GM23338 (cell line): ENCODE data around the gene LRRC34. TPM values are rescaled to one million over a fixed set of nuclear protein-coding genes. Genes with fewer than 3 reads are reported as not detected.

Experiments used
- ATAC-seq: fragments of 200-7000 bp; cut with Tn5 transposase; 3 replicates; pipeline ENCODE4 v1.9.1; 2020
- DNase-seq: peaks from one replicate; pipeline ENCODE4 v3.0.0-alpha.2; 2015; ENCODE audit warnings: low spot score
- H2AFZ ChIP-seq: fragments of 200-600 bp; sonication (generic); 2 replicates; pipeline ENCODE4 v1.8.0; 2016; ENCODE audit warnings: antibody characterized with exemption, mild to moderate bottlenecking, moderate library complexity
- H3F3A ChIP-seq: fragments of 200-600 bp; sonication (generic); replicated peaks from 2 replicates; pipeline ENCODE4 v1.8.0; 2017; ENCODE audit warnings: antibody characterized with exemption, mixed run types, low read depth
- H3K27ac ChIP-seq: fragments of 200-600 bp; sonication (generic); 2 replicates; pipeline ENCODE4 v1.6.1; 2016; ENCODE audit warnings: low read depth
- H3K27me3 ChIP-seq: fragments of 200-600 bp; sonication (generic); 2 replicates; pipeline ENCODE4 v1.8.0; 2016; ENCODE audit warnings: mild to moderate bottlenecking, mixed run types, moderate library complexity; ENCODE audit not compliant: insufficient read depth
- H3K36me3 ChIP-seq: fragments of 200-600 bp; sonication (generic); 2 replicates; pipeline ENCODE4 v1.8.0; 2016; ENCODE audit warnings: mild to moderate bottlenecking; ENCODE audit not compliant: insufficient read depth
- H3K4me1 ChIP-seq: fragments of 200-600 bp; sonication (generic); 2 replicates; pipeline ENCODE4 v1.8.0; 2016; ENCODE audit warnings: mild to moderate bottlenecking, moderate library complexity; ENCODE audit not compliant: insufficient read depth
- H3K4me2 ChIP-seq: fragments of 200-600 bp; sonication (generic); 2 replicates; pipeline ENCODE4 v1.7.1; 2017; ENCODE audit warnings: mixed run types
- H3K4me3 ChIP-seq: fragments of 200-600 bp; sonication (generic); 2 replicates; pipeline ENCODE4 v1.6.1; 2016; ENCODE audit warnings: mixed run types
- H3K79me2 ChIP-seq: fragments of 200-600 bp; sonication (generic); replicated peaks from 2 replicates; pipeline ENCODE4 v1.8.0; 2017; ENCODE audit warnings: mild to moderate bottlenecking; ENCODE audit not compliant: insufficient read depth
- H3K9me2 ChIP-seq: fragments of 200-600 bp; sonication (generic); 2 replicates; pipeline ENCODE4 v1.8.0; 2017; ENCODE audit not compliant: insufficient read depth
- H4K20me1 ChIP-seq: fragments of 200-600 bp; sonication (generic); replicated peaks from 2 replicates; pipeline ENCODE4 v1.8.0; 2017; ENCODE audit warnings: mild to moderate bottlenecking; ENCODE audit not compliant: insufficient read depth
- H3K27ac Mint-ChIP-seq: 2 replicates; pipeline ENCODE4 v1.8.0; 2020; ENCODE audit warnings: inconsistent platforms, mild to moderate bottlenecking, moderate library complexity, mixed read lengths
- H3K27me3 Mint-ChIP-seq: 3 replicates; pipeline ENCODE4 v1.8.0; 2022; ENCODE audit warnings: low read depth, mild to moderate bottlenecking, moderate library complexity, mixed read lengths, inconsistent platforms; ENCODE audit not compliant: insufficient read depth, poor library complexity
- H3K36me3 Mint-ChIP-seq: 3 replicates; pipeline ENCODE4 v1.8.0; 2021; ENCODE audit warnings: low read depth, mild to moderate bottlenecking, inconsistent platforms, moderate library complexity, mixed read lengths
- H3K4me1 Mint-ChIP-seq: 3 replicates; pipeline ENCODE4 v1.8.0; 2020; ENCODE audit warnings: mild to moderate bottlenecking, inconsistent platforms, mixed read lengths
- H3K4me3 Mint-ChIP-seq: 3 replicates; pipeline ENCODE4 v1.8.0; 2021; ENCODE audit warnings: moderate library complexity, mild to moderate bottlenecking, inconsistent platforms, mixed read lengths
- H3K9me3 Mint-ChIP-seq: 3 replicates; pipeline ENCODE4 v1.8.0; 2020; ENCODE audit warnings: moderate library complexity, mild to moderate bottlenecking, inconsistent platforms, mixed read lengths
- CREB1 ChIP-seq: fragments of 250-450 bp; sonication (Bioruptor Pico); IDR thresholded peaks from 2 replicates; pipeline ENCODE4 v1.5.0; 2020; ENCODE audit warnings: low read depth, mild to moderate bottlenecking, moderate library complexity
- CTCF ChIP-seq, 2 experiments: fragments of 200-600 bp in 1 of 2; sonication (generic) in 1 of 2; conservative IDR thresholded peaks; 2 replicates each; pipeline versions ENCODE4 v1.5.1 to v1.6.1; 2016 to 2017; ENCODE audit warnings: antibody characterized with exemption in 2 of 2, low read depth in 2 of 2, mild to moderate bottlenecking in 2 of 2, moderate library complexity in 1 of 2
- ETS1 ChIP-seq: IDR thresholded peaks from 2 replicates; pipeline ENCODE4 v1.6.1; 2016; ENCODE audit warnings: antibody characterized with exemption
- EZH2 ChIP-seq: fragments of 200-600 bp; sonication (generic); IDR thresholded peaks from one replicate; pipeline ENCODE4 v1.8.0; 2017; ENCODE audit warnings: antibody characterized with exemption, mild to moderate bottlenecking, low read depth; ENCODE audit not compliant: unreplicated experiment
- EZH2phosphoT487 ChIP-seq: fragments of 200-600 bp; sonication (generic); IDR thresholded peaks from one replicate; pipeline ENCODE4 v1.8.1; 2018; ENCODE audit warnings: antibody characterized with exemption; ENCODE audit not compliant: unreplicated experiment
- JUNB ChIP-seq: IDR thresholded peaks from one replicate; pipeline ENCODE4 v1.6.1; 2016; ENCODE audit warnings: antibody characterized with exemption; ENCODE audit not compliant: unreplicated experiment
- NANOG ChIP-seq: IDR thresholded peaks from 2 replicates; pipeline ENCODE4 v1.6.1; 2016; ENCODE audit warnings: antibody characterized with exemption, borderline replicate concordance
- POLR2AphosphoS5 ChIP-seq: IDR thresholded peaks from 2 replicates; pipeline ENCODE4 v1.6.1; 2016; ENCODE audit warnings: antibody characterized with exemption, low read depth
- STAT1 ChIP-seq: IDR thresholded peaks from one replicate; pipeline ENCODE4 v1.6.1; 2016; ENCODE audit warnings: antibody characterized with exemption; ENCODE audit not compliant: unreplicated experiment
- ZNF114 ChIP-seq: fragments of 250-450 bp; sonication (Bioruptor Pico); IDR thresholded peaks from 2 replicates; pipeline ENCODE4 v1.5.0; 2020; ENCODE audit warnings: mild to moderate bottlenecking, moderate library complexity
- ZNF331 ChIP-seq: fragments of 250-450 bp; sonication (Bioruptor Pico); IDR thresholded peaks from 2 replicates; pipeline ENCODE4 v1.5.0; 2020; ENCODE audit warnings: low read depth, mild to moderate bottlenecking, moderate library complexity
- ZNF462 ChIP-seq: fragments of 250-450 bp; sonication (Bioruptor Pico); IDR thresholded peaks from 2 replicates; pipeline ENCODE4 v1.5.0; 2020; ENCODE audit warnings: mild to moderate bottlenecking, moderate library complexity
- polyA plus RNA-seq: library from polyadenylated mRNA; unstranded; fragments of >200 nt; fragmentation: Nextera tagmentation; extraction: Ambion mirVana; gene quantifications from 2 replicates; pipeline ENCODE4 v1.2.1, GENCODE V29; 2016
- total RNA-seq: library from RNA; depleted of rRNA; stranded (reverse); fragments of >200 nt; shearing (Covaris generic); gene quantifications from 2 replicates; pipeline ENCODE4 v1.2.3, GENCODE V29; 2014
- TF ChIP-seq, protein P1 (sequence below): IDR thresholded peaks from one replicate; pipeline ENCODE4 v1.6.1; 2018; ENCODE audit warnings: antibody characterized with exemption; ENCODE audit not compliant: unreplicated experiment

LRRC34 gene
- total and polyA plus RNA-seq, 2 experiments from 2014 or later: 9.1 to 15.7 TPM

DNA sequence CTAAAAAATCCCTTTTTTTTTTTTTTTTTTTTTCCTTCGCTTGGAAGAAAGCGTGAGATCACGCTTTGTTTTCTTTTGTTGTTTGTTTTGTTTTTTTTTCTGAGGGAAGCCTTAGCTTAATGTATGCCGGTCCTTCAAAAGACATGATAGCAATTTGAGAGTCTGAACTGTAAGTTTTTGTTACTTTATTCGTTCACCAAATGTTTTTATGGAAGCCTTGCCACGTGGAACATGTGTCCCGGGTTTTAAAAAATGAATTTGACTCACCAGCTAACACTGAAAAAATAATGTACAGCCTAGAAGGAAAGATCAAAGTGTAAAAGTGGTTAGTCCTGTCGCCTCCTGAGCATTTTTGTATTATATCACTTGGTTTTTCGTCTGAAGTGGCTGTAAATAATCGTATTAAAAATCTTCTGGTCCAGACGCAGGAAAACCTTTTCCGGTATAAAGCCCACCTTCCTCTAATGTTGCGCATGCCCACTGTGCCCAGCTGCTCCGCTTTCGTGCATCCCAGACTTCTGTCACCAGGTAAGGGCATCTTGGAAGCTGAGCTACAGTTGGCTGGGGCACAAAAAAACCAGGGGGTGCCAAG lies 40.3 kb downstream of the LRRC34 start:
- peaks cover 5% of the 10 kb centered on the region for H3K36me3 ChIP-seq
- peak overlapping the region; percentile 96 for H3K27ac ChIP-seq
- H3F3A ChIP-seq: peaks cover 9% of the 10 kb centered on the region; the same call in 1 of the 2 replicates
- H4K20me1 ChIP-seq: no peaks in the 10 kb centered on the region
- H3K27me3 ChIP-seq: no peaks in the 10 kb centered on the region
- peak overlapping the region; percentile 7; the same call in 1 of the 2 replicates for H2AFZ ChIP-seq
- Mint-ChIP-seq H3K27me3 (peaks cover 19% of the 10 kb centered on the region), H3K36me3 (peaks cover 34% of the 10 kb centered on the region), H3K27ac (peak overlapping the region; percentile 98), H3K9me3 (peaks cover 9% of the 10 kb centered on the region; the same call in 1 of the 3 replicates), H3K4me1 (peaks cover 33% of the 10 kb centered on the region), H3K4me3 (peak overlapping the region; percentile 97)
- H3K4me3 ChIP-seq: peak overlapping the region; percentile 96
- peak overlapping the region; percentile 74 for H3K4me2 ChIP-seq
- peaks cover 39% of the 10 kb centered on the region for H3K79me2 ChIP-seq
- H3K4me1 ChIP-seq: peaks cover 27% of the 10 kb centered on the region
- peak; percentile 79 for DNase-seq
- TF ChIP-seq ZNF114 (CRISPR knock-in tag) (no peak), ZNF331 (CRISPR knock-in tag) (no peak), POLR2AphosphoS5 (no peak), ZNF462 (no peak), ETS1 (no peak), EZH2 (no peak), CTCF (conservative IDR thresholded peaks at IDR 0.05; ENCODE audit: low read depth in 2 of 2) (no peak), NANOG (no peak), JUNB (no peak), STAT1 (no peak), CREB1 (CRISPR knock-in tag) (no peak), EZH2phosphoT487 (no peak)
- TF ChIP-seq, protein P1, sequence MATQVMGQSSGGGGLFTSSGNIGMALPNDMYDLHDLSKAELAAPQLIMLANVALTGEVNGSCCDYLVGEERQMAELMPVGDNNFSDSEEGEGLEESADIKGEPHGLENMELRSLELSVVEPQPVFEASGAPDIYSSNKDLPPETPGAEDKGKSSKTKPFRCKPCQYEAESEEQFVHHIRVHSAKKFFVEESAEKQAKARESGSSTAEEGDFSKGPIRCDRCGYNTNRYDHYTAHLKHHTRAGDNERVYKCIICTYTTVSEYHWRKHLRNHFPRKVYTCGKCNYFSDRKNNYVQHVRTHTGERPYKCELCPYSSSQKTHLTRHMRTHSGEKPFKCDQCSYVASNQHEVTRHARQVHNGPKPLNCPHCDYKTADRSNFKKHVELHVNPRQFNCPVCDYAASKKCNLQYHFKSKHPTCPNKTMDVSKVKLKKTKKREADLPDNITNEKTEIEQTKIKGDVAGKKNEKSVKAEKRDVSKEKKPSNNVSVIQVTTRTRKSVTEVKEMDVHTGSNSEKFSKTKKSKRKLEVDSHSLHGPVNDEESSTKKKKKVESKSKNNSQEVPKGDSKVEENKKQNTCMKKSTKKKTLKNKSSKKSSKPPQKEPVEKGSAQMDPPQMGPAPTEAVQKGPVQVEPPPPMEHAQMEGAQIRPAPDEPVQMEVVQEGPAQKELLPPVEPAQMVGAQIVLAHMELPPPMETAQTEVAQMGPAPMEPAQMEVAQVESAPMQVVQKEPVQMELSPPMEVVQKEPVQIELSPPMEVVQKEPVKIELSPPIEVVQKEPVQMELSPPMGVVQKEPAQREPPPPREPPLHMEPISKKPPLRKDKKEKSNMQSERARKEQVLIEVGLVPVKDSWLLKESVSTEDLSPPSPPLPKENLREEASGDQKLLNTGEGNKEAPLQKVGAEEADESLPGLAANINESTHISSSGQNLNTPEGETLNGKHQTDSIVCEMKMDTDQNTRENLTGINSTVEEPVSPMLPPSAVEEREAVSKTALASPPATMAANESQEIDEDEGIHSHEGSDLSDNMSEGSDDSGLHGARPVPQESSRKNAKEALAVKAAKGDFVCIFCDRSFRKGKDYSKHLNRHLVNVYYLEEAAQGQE: no peak
- no peaks in the 10 kb centered on the region for H3K9me2 ChIP-seq
- ATAC-seq: peak; percentile 52
